Mesothelial cell of epicardium (in vitro differentiated cells): ENCODE results near the gene CPVL. TPM values are rescaled to one million over a fixed set of nuclear protein-coding genes. Genes with fewer than 3 reads are reported as not detected.

Experiments used
- DNase-seq, 2 experiments: peaks; one replicate each; pipeline ENCODE4 v3.0.0; 2021; ENCODE audit warnings: low spot score in 2 of 2; ENCODE audit not compliant: unreplicated experiment in 2 of 2
- H3K27ac Mint-ChIP-seq: 2 replicates; pipeline ENCODE4 v1.8.0; 2021; ENCODE audit warnings: mixed read lengths
- H3K27me3 Mint-ChIP-seq: 2 replicates; pipeline ENCODE4 v1.8.0; 2021; ENCODE audit warnings: low read depth, mixed read lengths
- H3K36me3 Mint-ChIP-seq: 2 replicates; pipeline ENCODE4 v1.8.0; 2021; ENCODE audit warnings: mixed read lengths
- H3K4me1 Mint-ChIP-seq: 2 replicates; pipeline ENCODE4 v1.8.0; 2021; ENCODE audit warnings: mixed read lengths
- H3K4me3 Mint-ChIP-seq: 2 replicates; pipeline ENCODE4 v1.8.0; 2021; ENCODE audit warnings: mild to moderate bottlenecking, moderate library complexity, mixed read lengths
- H3K9me3 Mint-ChIP-seq: 2 replicates; pipeline ENCODE4 v1.8.0; 2021; ENCODE audit warnings: mixed read lengths
- total RNA-seq: library from RNA; stranded (reverse); gene quantifications from 3 replicates; pipeline ENCODE4 v1.2.1, GENCODE V29; 2021
- TF ChIP-seq, protein P1 (sequence below): fragments of 200-600 bp; sonication (generic); IDR thresholded peaks from one replicate; pipeline ENCODE4 v1.5.0; 2021; ENCODE audit warnings: antibody characterized with exemption; ENCODE audit not compliant: unreplicated experiment

CPVL gene
- total RNA-seq, 1 donor from 2014 or later, result 11.4 TPM

DNA sequence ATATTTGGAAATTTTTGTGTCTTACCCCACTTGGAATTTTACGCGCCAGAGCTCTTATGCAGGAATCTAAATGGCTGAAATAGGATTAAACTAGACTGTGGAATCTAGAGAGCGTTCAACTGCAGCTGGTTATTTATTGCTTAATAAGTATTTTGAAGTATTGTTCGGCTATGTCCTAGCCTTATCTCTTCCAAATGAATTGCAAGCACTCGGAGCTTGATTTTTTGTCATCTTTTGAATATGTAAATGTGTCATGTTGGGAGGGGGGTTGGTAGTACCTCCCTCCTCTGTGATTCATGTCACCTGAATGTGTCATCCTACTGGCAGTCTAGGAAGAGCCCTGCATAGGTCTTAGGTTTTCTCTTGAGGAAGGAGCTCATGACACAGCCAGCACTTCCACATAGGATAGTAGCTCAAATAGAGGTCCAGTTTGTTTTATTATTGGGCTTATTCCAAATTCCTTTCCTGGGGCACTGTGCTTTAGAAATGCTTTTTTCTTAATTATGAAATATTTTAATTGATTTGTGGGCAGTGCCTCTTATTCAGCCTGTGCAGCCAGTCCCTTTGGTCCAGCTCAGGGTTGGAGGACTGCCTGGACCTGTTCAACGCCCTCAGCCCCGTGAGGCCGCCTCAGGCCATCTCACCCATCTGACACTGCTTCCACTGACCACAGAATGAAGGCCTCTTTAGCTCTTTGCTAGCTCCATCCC is 165.7 kb downstream of the CPVL start:
- H3K9me3 Mint-ChIP-seq, result no peaks in the 10 kb centered on the region
- TF ChIP-seq, protein P1, sequence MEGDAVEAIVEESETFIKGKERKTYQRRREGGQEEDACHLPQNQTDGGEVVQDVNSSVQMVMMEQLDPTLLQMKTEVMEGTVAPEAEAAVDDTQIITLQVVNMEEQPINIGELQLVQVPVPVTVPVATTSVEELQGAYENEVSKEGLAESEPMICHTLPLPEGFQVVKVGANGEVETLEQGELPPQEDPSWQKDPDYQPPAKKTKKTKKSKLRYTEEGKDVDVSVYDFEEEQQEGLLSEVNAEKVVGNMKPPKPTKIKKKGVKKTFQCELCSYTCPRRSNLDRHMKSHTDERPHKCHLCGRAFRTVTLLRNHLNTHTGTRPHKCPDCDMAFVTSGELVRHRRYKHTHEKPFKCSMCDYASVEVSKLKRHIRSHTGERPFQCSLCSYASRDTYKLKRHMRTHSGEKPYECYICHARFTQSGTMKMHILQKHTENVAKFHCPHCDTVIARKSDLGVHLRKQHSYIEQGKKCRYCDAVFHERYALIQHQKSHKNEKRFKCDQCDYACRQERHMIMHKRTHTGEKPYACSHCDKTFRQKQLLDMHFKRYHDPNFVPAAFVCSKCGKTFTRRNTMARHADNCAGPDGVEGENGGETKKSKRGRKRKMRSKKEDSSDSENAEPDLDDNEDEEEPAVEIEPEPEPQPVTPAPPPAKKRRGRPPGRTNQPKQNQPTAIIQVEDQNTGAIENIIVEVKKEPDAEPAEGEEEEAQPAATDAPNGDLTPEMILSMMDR, result no peak
- H3K4me3 Mint-ChIP-seq, result no peak overlapping the region
- no peaks in the 10 kb centered on the region for H3K27me3 Mint-ChIP-seq
- peak overlapping the region; percentile 45 for H3K27ac Mint-ChIP-seq
- no peak for DNase-seq
- no peaks in the 10 kb centered on the region for H3K36me3 Mint-ChIP-seq
- peaks cover 36% of the 10 kb centered on the region for H3K4me1 Mint-ChIP-seq

DNA sequence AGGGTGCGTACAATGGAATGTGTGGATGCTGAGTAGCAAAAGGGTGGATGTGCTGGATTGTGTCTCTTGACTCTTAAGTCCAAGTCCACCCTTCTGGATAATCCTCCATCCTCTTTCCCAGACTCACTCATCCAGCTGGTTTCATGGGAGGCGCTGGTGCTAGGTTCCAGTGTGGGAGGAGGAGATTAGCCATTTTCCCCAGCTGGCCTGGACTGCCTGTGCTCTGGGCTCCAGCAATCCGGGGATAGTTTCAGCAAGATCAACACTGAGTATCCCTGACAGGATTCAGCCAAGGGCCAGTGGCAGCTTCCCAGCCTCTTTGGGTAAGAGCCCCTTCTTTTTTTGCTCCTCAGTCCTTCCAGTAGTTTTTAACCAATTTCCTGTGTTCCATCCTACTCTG is 166.6 kb downstream of the CPVL start:
- H3K9me3 Mint-ChIP-seq, result no peaks in the 10 kb centered on the region
- TF ChIP-seq, protein P1, result no peak
- H3K4me1 Mint-ChIP-seq, result peaks cover 28% of the 10 kb centered on the region
- H3K27me3 Mint-ChIP-seq, result no peaks in the 10 kb centered on the region
- no peak for DNase-seq
- no peak overlapping the region for H3K27ac Mint-ChIP-seq
- no peaks in the 10 kb centered on the region for H3K36me3 Mint-ChIP-seq
- no peak overlapping the region for H3K4me3 Mint-ChIP-seq

DNA sequence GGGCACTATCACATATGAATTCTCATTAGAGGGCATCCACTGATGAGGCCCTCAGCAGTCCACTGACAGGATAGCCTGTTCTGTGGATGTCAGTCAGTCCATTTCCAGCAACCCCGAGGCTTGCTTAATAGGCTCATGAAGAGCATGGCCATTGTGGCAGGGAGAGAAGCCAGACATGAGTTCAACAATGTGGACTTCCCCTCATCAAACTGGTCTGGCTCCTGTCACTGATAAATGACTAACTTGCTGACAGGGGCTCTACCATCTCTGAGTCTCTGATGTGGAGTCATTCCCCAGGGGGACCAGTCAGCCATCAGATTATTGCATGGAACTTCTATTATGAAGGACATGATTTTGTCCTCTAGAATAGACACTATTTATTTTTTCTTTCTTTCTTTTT is 168.5 kb downstream of the CPVL start:
- H3K27me3 Mint-ChIP-seq, result no peaks in the 10 kb centered on the region
- TF ChIP-seq, protein P1, result no peak
- peaks cover 6% of the 10 kb centered on the region for H3K36me3 Mint-ChIP-seq
- H3K4me3 Mint-ChIP-seq, result no peak overlapping the region
- H3K4me1 Mint-ChIP-seq, result peaks cover 21% of the 10 kb centered on the region
- H3K9me3 Mint-ChIP-seq, result peaks cover 11% of the 10 kb centered on the region
- DNase-seq, result no peak
- H3K27ac Mint-ChIP-seq, result no peak overlapping the region

DNA sequence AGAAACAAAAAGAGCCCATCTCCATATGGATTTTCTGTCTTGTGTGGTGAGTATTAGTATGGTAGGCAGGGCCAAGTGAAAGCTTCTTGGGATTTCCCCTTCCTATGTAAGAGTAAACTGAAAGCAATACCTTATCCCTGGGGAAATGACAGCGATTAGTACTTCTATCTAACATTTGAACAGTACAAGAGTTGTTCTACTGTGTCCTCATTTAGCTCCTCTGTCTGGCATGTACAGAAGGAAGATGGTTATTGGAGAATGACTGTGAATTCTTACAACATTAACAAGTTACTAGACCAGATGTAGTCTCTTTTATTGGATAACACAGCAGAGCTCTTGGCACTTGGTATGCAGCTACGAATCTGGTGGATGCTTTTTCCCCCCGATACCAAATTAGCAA is 170.3 kb downstream of the CPVL start:
- Mint-ChIP-seq H3K36me3 (peaks cover 12% of the 10 kb centered on the region), H3K4me3 (no peak overlapping the region), H3K4me1 (peaks cover 15% of the 10 kb centered on the region), H3K27ac (no peak overlapping the region), H3K9me3 (peaks cover 22% of the 10 kb centered on the region), H3K27me3 (no peaks in the 10 kb centered on the region)
- TF ChIP-seq, protein P1, result no peak
- no peak for DNase-seq

DNA sequence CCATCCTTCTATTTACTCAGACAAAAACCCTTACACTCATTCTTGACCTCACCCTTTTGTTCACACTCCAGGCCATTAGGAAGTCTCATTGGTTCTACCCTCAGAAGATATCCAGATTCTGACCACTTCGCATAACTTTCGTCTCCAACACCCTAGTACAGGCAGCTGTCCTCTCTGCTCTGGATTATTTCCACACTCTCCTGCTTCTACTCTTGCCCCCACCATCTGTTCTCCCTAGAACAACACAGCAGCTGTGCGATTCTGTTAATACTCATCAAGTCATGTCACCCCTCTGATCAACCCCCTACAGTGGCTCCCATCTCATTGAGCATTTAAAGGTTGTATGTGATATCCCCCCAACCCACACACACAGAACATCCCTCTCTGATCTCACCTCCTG is 172.7 kb downstream of the CPVL start:
- H3K27me3 Mint-ChIP-seq, result no peaks in the 10 kb centered on the region
- DNase-seq, result no peak
- H3K36me3 Mint-ChIP-seq, result peaks cover 12% of the 10 kb centered on the region
- H3K9me3 Mint-ChIP-seq, result peaks cover 35% of the 10 kb centered on the region
- no peak overlapping the region for H3K27ac Mint-ChIP-seq
- H3K4me3 Mint-ChIP-seq, result no peak overlapping the region
- TF ChIP-seq, protein P1, result no peak
- no peaks in the 10 kb centered on the region for H3K4me1 Mint-ChIP-seq

DNA sequence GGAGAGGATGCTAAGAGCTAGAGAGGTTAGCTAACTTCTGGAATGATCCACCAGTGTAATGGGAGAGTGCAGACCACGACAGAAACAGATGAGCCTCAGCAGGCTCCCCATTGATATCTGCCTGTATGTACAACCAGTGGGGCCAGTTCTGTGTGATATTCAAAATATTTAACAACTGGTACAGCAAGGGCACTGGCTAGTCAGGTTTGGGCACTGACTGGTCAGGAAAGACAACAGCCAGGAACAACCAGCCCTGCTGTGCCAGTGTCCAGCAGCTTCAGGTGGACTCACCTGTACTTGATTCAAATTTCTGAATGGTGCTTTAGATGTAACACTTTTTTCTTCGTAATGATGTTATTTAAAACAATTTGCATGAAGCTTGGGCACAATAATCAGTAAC is 182.3 kb downstream of the CPVL start:
- Mint-ChIP-seq H3K4me1 (peaks cover 2% of the 10 kb centered on the region), H3K36me3 (no peaks in the 10 kb centered on the region), H3K9me3 (no peaks in the 10 kb centered on the region), H3K27me3 (peaks cover 5% of the 10 kb centered on the region), H3K4me3 (no peak overlapping the region), H3K27ac (no peak overlapping the region)
- no peak for DNase-seq
- TF ChIP-seq, protein P1, result no peak
